H9 (cell line): ENCODE data around the gene C20orf173. TPM values are rescaled to one million over a fixed set of nuclear protein-coding genes. Genes with fewer than 3 reads are reported as not detected.

Experiments used
- DNase-seq: peaks from one replicate; pipeline ENCODE4 v3.0.0-alpha.2; 2017
- H2AFZ ChIP-seq: one replicate; pipeline ENCODE4 v1.6.1; 2013; ENCODE audit warnings: mild to moderate bottlenecking, low read length, control low read depth, moderate library complexity
- H2AK5ac ChIP-seq: 2 replicates; pipeline ENCODE4 v1.6.1; 2013; ENCODE audit warnings: low read length, control low read depth, mixed read lengths; ENCODE audit not compliant: insufficient read length
- H2BK120ac ChIP-seq: one replicate; pipeline ENCODE4 v1.6.1; 2013; ENCODE audit warnings: low read depth, mild to moderate bottlenecking, low read length, control low read depth, inconsistent platforms; ENCODE audit not compliant: poor library complexity, severe bottlenecking
- H2BK12ac ChIP-seq: 2 replicates; pipeline ENCODE4 v1.6.1; 2013; ENCODE audit warnings: low read length, control low read depth, mixed read lengths, low read depth; ENCODE audit not compliant: insufficient read length
- H2BK15ac ChIP-seq: 2 replicates; pipeline ENCODE4 v1.6.1; 2013; ENCODE audit warnings: low read depth, low read length, control low read depth
- H2BK20ac ChIP-seq: one replicate; pipeline ENCODE4 v1.6.1; 2013; ENCODE audit warnings: low read depth, mild to moderate bottlenecking, low read length, control low read depth, inconsistent platforms; ENCODE audit not compliant: poor library complexity, severe bottlenecking
- H2BK5ac ChIP-seq: 2 replicates; pipeline ENCODE4 v1.6.1; 2013; ENCODE audit warnings: low read length, control low read depth, mixed read lengths; ENCODE audit not compliant: insufficient read length
- H3K14ac ChIP-seq: 2 replicates; pipeline ENCODE4 v1.6.1; 2013; ENCODE audit warnings: low read length, control low read depth; ENCODE audit not compliant: insufficient read depth
- H3K18ac ChIP-seq: 2 replicates; pipeline ENCODE4 v1.6.1; 2013; ENCODE audit warnings: low read depth, mild to moderate bottlenecking, mixed read lengths, low read length, control low read depth; ENCODE audit not compliant: insufficient read length
- H3K23ac ChIP-seq: 2 replicates; pipeline ENCODE4 v1.6.1; 2013; ENCODE audit warnings: low read length, control low read depth, mixed read lengths, low read depth; ENCODE audit not compliant: insufficient read length
- H3K23me2 ChIP-seq: 2 replicates; pipeline ENCODE4 v1.6.1; 2013; ENCODE audit warnings: low read depth, mild to moderate bottlenecking, mixed read lengths, low read length, control low read depth; ENCODE audit not compliant: insufficient read length, poor library complexity, severe bottlenecking
- H3K27ac ChIP-seq: 2 replicates; pipeline ENCODE4 v1.5.1; 2013; ENCODE audit warnings: low read length, control low read depth, mixed read lengths, low read depth; ENCODE audit not compliant: insufficient read length
- H3K27me3 ChIP-seq: 2 replicates; pipeline ENCODE4 v1.6.1; 2013; ENCODE audit warnings: low read length, control low read depth, inconsistent platforms; ENCODE audit not compliant: insufficient read depth
- H3K4ac ChIP-seq: 2 replicates; pipeline ENCODE4 v1.6.1; 2013; ENCODE audit warnings: low read depth, mild to moderate bottlenecking, control low read depth, inconsistent platforms, low read length, moderate library complexity
- H3K4me1 ChIP-seq: 2 replicates; pipeline ENCODE4 v1.6.1; 2013; ENCODE audit warnings: low read length, control low read depth, inconsistent platforms; ENCODE audit not compliant: insufficient read depth
- H3K4me2 ChIP-seq: 2 replicates; pipeline ENCODE4 v1.6.1; 2013; ENCODE audit warnings: low read length, control low read depth, mixed read lengths; ENCODE audit not compliant: insufficient read length, insufficient read depth
- H3K56ac ChIP-seq: 2 replicates; pipeline ENCODE4 v1.6.1; 2013; ENCODE audit warnings: low read depth, mild to moderate bottlenecking, mixed read lengths, low read length, control low read depth; ENCODE audit not compliant: insufficient read length
- H3K79me1 ChIP-seq: 2 replicates; pipeline ENCODE4 v1.6.1; 2013; ENCODE audit warnings: low read depth, mild to moderate bottlenecking, moderate library complexity, low read length, control low read depth, inconsistent platforms; ENCODE audit not compliant: insufficient read depth, poor library complexity, severe bottlenecking
- H3K79me2 ChIP-seq: 2 replicates; pipeline ENCODE4 v1.6.1; 2013; ENCODE audit warnings: low read length, control low read depth, inconsistent platforms; ENCODE audit not compliant: insufficient read depth
- H3K9ac ChIP-seq: 2 replicates; pipeline ENCODE4 v1.6.1; 2013; ENCODE audit warnings: low read length, control low read depth, mixed read lengths; ENCODE audit not compliant: insufficient read length; ENCODE audit errors: extremely low read depth
- H3K9me3 ChIP-seq: one replicate; pipeline ENCODE4 v1.6.1; 2013; ENCODE audit warnings: low read depth, low read length, inconsistent platforms; ENCODE audit not compliant: control insufficient read depth
- H3T11ph ChIP-seq: one replicate; pipeline ENCODE4 v1.6.1; 2013; ENCODE audit warnings: mild to moderate bottlenecking, low read length, control low read depth, inconsistent platforms
- H4K20me1 ChIP-seq: one replicate; pipeline ENCODE4 v1.6.1; 2013; ENCODE audit not compliant: control insufficient read depth, insufficient read length, insufficient read depth
- H4K5ac ChIP-seq: 2 replicates; pipeline ENCODE4 v1.6.1; 2013; ENCODE audit warnings: low read depth, mild to moderate bottlenecking, mixed read lengths, low read length, control low read depth; ENCODE audit not compliant: insufficient read length
- H4K8ac ChIP-seq: replicated peaks from 2 replicates; pipeline ENCODE4 v1.6.1; 2013; ENCODE audit warnings: low read length, control low read depth, mixed read lengths, low read depth; ENCODE audit not compliant: insufficient read length
- H4K91ac ChIP-seq: 2 replicates; pipeline ENCODE4 v1.6.1; 2013; ENCODE audit warnings: low read depth, mild to moderate bottlenecking, moderate library complexity, mixed read lengths, low read length, control low read depth; ENCODE audit not compliant: insufficient read length
- H3K27ac Mint-ChIP-seq, 3 experiments: 2 replicates in 2 of 3; 3 replicates in 1 of 3; pipeline ENCODE4 v1.8.0; 2020 to 2021; ENCODE audit warnings: mixed read lengths in 3 of 3, mild to moderate bottlenecking in 1 of 3, moderate library complexity in 1 of 3
- H3K27me3 Mint-ChIP-seq: 2 replicates; pipeline ENCODE4 v1.8.0; 2021; ENCODE audit warnings: low read depth, mild to moderate bottlenecking, moderate library complexity, mixed read lengths
- H3K36me3 Mint-ChIP-seq, 3 experiments: 2 replicates in 2 of 3; 3 replicates in 1 of 3; pipeline ENCODE4 v1.8.0; 2020 to 2021; ENCODE audit warnings: low read depth in 3 of 3, mixed read lengths in 3 of 3; ENCODE audit not compliant: insufficient read depth in 1 of 3
- H3K4me1 Mint-ChIP-seq, 2 experiments: 2 replicates each; pipeline ENCODE4 v1.8.0; 2020; ENCODE audit warnings: mixed read lengths in 2 of 2
- H3K4me3 Mint-ChIP-seq, 2 experiments: 2 replicates in 1 of 2; 3 replicates in 1 of 2; pipeline ENCODE4 v1.8.0; 2020 to 2021; ENCODE audit warnings: mild to moderate bottlenecking in 2 of 2, mixed read lengths in 2 of 2, moderate library complexity in 1 of 2
- H3K9me3 Mint-ChIP-seq, 2 experiments: 2 replicates in 1 of 2; 3 replicates in 1 of 2; pipeline ENCODE4 v1.8.0; 2020; ENCODE audit warnings: mild to moderate bottlenecking in 2 of 2, mixed read lengths in 2 of 2, moderate library complexity in 1 of 2
- CTCF ChIP-seq: fragments of 200-600 bp; sonication (generic); conservative IDR thresholded peaks from 3 replicates; pipeline ENCODE4 v1.8.0; 2021; ENCODE audit warnings: antibody characterized with exemption, mild to moderate bottlenecking
- WGBS: extraction: QIAGEN DNeasy Blood & Tissue Kit; methylation state at CpG from one replicate; pipeline ENCODE4 v1.1.7; 2013; ENCODE audit warnings: missing lambda C conversion rate, low lambda C conversion rate, mixed read lengths; ENCODE audit not compliant: insufficient read length; ENCODE audit errors: extremely low coverage; 5-methylcytosine and 5-hydroxymethylcytosine counted together
- total RNA-seq: library from RNA; stranded (reverse); gene quantifications from 2 replicates; pipeline ENCODE4 v1.2.1, GENCODE V29; 2021

Gene C20orf173
- total RNA-seq, 1 experiment from 2014 or later = not detected

- Histone ChIP-seq H3K14ac (no peak overlapping the region), H3K4ac (no peak overlapping the region), H3K4me2 (no peak overlapping the region), H2BK12ac (no peak overlapping the region), H3K18ac (no peak overlapping the region), H3K23me2 (no peaks in the 10 kb centered on the region), H3K27me3 (no peaks in the 10 kb centered on the region), H3K79me2 (no peaks in the 10 kb centered on the region), H4K5ac (no peak overlapping the region), H4K8ac (no peak overlapping the region), H3K9me3 (no peaks in the 10 kb centered on the region), H4K20me1 (no peaks in the 10 kb centered on the region), H3T11ph (no peak overlapping the region), H3K56ac (no peak overlapping the region), H3K27ac (no peak overlapping the region), H2AFZ (no peak overlapping the region), H2BK120ac (no peak overlapping the region), H3K79me1 (no peaks in the 10 kb centered on the region), H2BK15ac (no peak overlapping the region), H4K91ac (no peak overlapping the region), H2AK5ac (no peak overlapping the region), H3K4me1 (no peaks in the 10 kb centered on the region), H2BK5ac (no peak overlapping the region), H2BK20ac (no peak overlapping the region), H3K9ac (no peak overlapping the region), H3K23ac (no peak overlapping the region)
- no peak for DNase-seq
- no peaks in the 10 kb centered on the region for H3K9me3 Mint-ChIP-seq
- no peak for TF ChIP-seq CTCF
- peaks cover 7 to 13% of the 10 kb centered on the region in 2 experiments for H3K4me1 Mint-ChIP-seq
- peak overlapping the region in 1 of 3 experiments; percentile 48; a peak in 2 of 7 replicates for H3K27ac Mint-ChIP-seq
- no CpG with 5 or more reads among the region's 7 CpGs for WGBS
- no peak overlapping the region for H3K4me3 Mint-ChIP-seq
- peaks cover 3% of the 10 kb centered on the region for H3K27me3 Mint-ChIP-seq
- no peaks in the 10 kb centered on the region; a peak in 1 of 7 replicates for H3K36me3 Mint-ChIP-seq
These were observed 35.5 kb upstream of the C20orf173 start for GRCh38 chr20:35564905-35565304.
